Measurements from ENCODE around the gene AGXT. TPM values are rescaled to one million over a fixed set of nuclear protein-coding genes. Genes with fewer than 3 reads are reported as not detected.

Gene AGXT
- total and polyA plus RNA-seq, 2 of the 8 experiments (the other 6 are each of a cell fraction or from before 2014, with no cell fraction given): 0.03 TPM; not detected in 1

GRCh38 chr2:240858871-240859270, 9.8 kb upstream of the AGXT start:
- 88% methylated on average over 10 of the region's 10 CpGs; no CpG with 5 or more reads in 1 of the 2 experiments for WGBS, 2 experiments (ENCODE audit: extremely low coverage in 1 of 2, insufficient coverage in 1 of 2, insufficient read length in 1 of 2, insufficient replicate concordance in 2 of 2, low coverage in 1 of 2, low lambda C conversion rate in 2 of 2, missing lambda C conversion rate in 1 of 2)
- POLR2A ChIA-PET (ENCODE audit: partially characterized antibody): no interaction called here
- no peak overlapping the region for H4K5ac ChIP-seq (ENCODE audit: insufficient read length, low read depth, low read length)

More at GRCh38 chr2:240858871-240859270, 9.8 kb upstream of the AGXT start:
- H2BK12ac ChIP-seq (ENCODE audit: low read depth, low read length): no peak overlapping the region
- H3K79me1 ChIP-seq (ENCODE audit: low read depth, low read length): no peaks in the 10 kb centered on the region
- H3K36me3 ChIP-seq (ENCODE audit: control insufficient read depth in 2 of 4, insufficient read depth in 4 of 4, low read length in 3 of 4): no peaks in the 10 kb centered on the region
- no peak overlapping the region for H3K4me2 ChIP-seq (ENCODE audit: insufficient read depth in 1 of 2, low read depth in 2 of 2, low read length in 2 of 2)
- no peak overlapping the region for H3K56ac ChIP-seq (replicated peaks; ENCODE audit: insufficient read length, low read depth, low read length)
- DNase-seq (ENCODE audit: low read depth in 1 of 2, low spot score in 2 of 2) (no peak), FAIRE-seq (no peak)
- H3K23me2 ChIP-seq (ENCODE audit: low read depth, low read length): no peaks in the 10 kb centered on the region
- no peak overlapping the region for H2BK5ac ChIP-seq (ENCODE audit: low read depth, low read length)
- H2AFZ ChIP-seq (ENCODE audit: low read length): no peak overlapping the region
- no peak overlapping the region for H3K27ac ChIP-seq (ENCODE audit: low read depth, low read length)
- H4K91ac ChIP-seq (replicated peaks; ENCODE audit: insufficient read length, low read length): no peak overlapping the region
- no peak overlapping the region for H2AK5ac ChIP-seq (ENCODE audit: low read depth, low read length)
- CTCF ChIA-PET (ENCODE audit: partially characterized antibody): interaction anchor here (1.1 to 2.6 kb wide), 3 partner anchors 9 to 67 kb away, joined by 3 to 6 read pairs (median 3); no protein-coding TSS in a partner anchor
- no peaks in the 10 kb centered on the region for H3K4me1 ChIP-seq (replicated peaks in 1 of 4; ENCODE audit: control insufficient read depth in 3 of 4, insufficient read depth in 4 of 4, low read length in 3 of 4)
- H3K14ac ChIP-seq (ENCODE audit: insufficient read length): no peak overlapping the region
- H3K79me2 ChIP-seq (ENCODE audit: control insufficient read depth in 1 of 2, insufficient read depth in 2 of 2, low read length in 2 of 2): no peaks in the 10 kb centered on the region
- no peak overlapping the region for H2BK15ac ChIP-seq (ENCODE audit: low read length)
- no peak overlapping the region for H3K9ac ChIP-seq (replicated peaks in 1 of 4; ENCODE audit: extremely low read depth in 1 of 4, low read depth in 3 of 4, low read length in 3 of 4)
- H2BK20ac ChIP-seq (ENCODE audit: low read length): peak overlapping the region; percentile 13; the same call in 1 of the 2 replicates
- no peaks in the 10 kb centered on the region for H4K20me1 ChIP-seq (replicated peaks in 1 of 2; ENCODE audit: control insufficient read depth in 1 of 2, insufficient read depth in 2 of 2, low read length in 2 of 2)
- no peak overlapping the region for H2BK120ac ChIP-seq (replicated peaks; ENCODE audit: low read depth, low read length)
- H3K4ac ChIP-seq (replicated peaks; ENCODE audit: insufficient read length, low read depth, low read length): no peak overlapping the region
- H3K9me3 ChIP-seq (ENCODE audit: insufficient read depth in 2 of 2, low read depth in 1 of 2, low read length in 1 of 2): peaks cover 0 to 7% of the 10 kb centered on the region in 2 experiments; a peak in 1 of 4 replicates
- H4K8ac ChIP-seq (ENCODE audit: extremely low read depth, insufficient read depth, low read length): no peak overlapping the region
- H3K18ac ChIP-seq (ENCODE audit: extremely low read depth, low read length): no peak overlapping the region
- H3K4me3 ChIP-seq (ENCODE audit: extremely low read depth in 1 of 4, insufficient read depth in 2 of 4, low read depth in 3 of 4, low read length in 4 of 4): no peak overlapping the region
- TF ChIP-seq POLR2AphosphoS5 (IDR thresholded peaks at IDR 0.05; ENCODE audit: low read depth, low read length): no peak
- H3K23ac ChIP-seq (ENCODE audit: insufficient read length): no peak overlapping the region
- no peaks in the 10 kb centered on the region for H3K27me3 ChIP-seq (replicated peaks in 1 of 4; ENCODE audit: control insufficient read depth in 3 of 4, extremely low read depth in 1 of 4, insufficient read depth in 3 of 4, low read length in 3 of 4)

All from H1 (cell line).